Neural progenitor cell (in vitro differentiated cells): ENCODE measurements around the gene PHKG2.

Experiments
- EZH2 ChIP-seq: fragments of 200-600 bp; sonication (generic); IDR thresholded peaks from 2 replicates; pipeline ENCODE4 v1.6.1; 2017; ENCODE audit warnings: antibody characterized with exemption, mild to moderate bottlenecking, moderate library complexity
- EZH2phosphoT487 ChIP-seq: fragments of 200-600 bp; sonication (generic); IDR thresholded peaks from 2 replicates; pipeline ENCODE4 v1.6.1; 2017; ENCODE audit warnings: antibody characterized with exemption

DNA sequence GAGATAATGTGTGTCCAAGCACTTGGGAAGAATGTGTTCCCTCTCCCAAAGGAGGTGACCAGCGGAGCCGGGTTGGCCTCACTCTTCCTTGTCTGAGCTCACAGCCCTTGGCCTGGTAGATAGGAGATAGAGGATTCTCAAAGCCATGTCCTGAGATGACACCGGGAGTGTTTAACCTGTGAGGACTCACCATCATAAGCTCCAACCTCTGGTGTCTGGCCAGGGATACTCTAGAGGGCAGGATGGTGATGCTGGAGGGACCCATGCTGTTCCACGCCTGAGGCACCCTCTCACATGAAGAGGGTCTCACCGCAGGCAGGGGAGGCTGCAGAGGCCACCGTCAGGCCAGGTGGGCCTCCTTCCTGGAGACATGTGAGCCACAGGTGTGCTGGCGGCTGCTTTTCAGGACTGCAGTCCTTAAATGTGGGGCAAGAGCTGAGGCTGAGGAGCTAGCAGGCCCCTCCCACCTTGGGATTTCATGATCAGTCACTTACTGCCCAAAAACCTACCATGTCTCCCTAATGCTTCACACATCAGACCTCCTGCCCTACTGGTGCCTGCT lies 45.4 kb downstream of the PHKG2 start:
- TF ChIP-seq EZH2 (no peak), EZH2phosphoT487 (no peak)
